ENCODE measurements around the gene SLC8A2.
"Not testable (repeated sequence)": the region's sequence is repeated elsewhere in the genome, so short reads cannot be mapped to it uniquely, and the experiment has no call there.

Gene SLC8A2

DNA sequence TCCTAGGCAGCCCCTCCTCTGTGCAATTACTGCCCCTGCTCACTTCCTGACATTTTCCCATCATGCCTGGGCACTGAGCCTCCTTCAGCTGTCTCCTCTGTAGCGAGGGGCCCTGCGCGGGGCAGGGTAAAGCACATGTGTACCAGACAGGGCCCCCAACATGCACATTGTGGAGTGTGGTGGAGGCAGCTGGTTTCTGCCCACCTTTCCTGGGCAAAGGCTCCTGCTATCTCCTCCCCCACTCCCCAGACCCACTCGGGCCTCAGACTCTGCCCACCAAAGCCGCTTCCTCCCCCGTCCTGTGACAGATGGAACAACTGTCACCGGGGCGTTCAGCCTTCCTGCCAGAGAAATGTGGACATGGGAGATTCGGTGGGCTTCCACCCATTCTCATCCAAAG is 15.2 kb upstream of the SLC8A2 start:
- no peak for DNase-seq

DNA sequence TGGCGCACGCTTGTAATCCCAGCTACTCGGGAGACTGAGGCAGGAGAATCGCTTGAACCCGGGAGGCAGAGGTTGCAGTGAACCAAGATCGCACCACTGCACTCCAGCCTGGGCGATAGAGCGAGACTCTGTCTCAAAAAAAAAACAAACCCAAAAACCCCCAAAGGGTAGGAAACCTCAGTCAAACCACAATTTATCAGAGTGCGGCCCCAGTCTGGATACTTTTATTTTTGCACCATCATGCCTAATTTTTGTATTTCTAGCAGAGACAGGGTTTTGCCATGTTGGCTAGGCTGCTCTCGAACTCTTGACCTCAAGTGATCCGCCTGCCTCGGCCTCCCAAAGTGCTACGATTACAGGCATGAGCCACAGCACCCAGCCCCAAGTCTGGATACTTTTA is 14.5 kb upstream of the SLC8A2 start:
- not testable (repeated sequence) for DNase-seq

DNA sequence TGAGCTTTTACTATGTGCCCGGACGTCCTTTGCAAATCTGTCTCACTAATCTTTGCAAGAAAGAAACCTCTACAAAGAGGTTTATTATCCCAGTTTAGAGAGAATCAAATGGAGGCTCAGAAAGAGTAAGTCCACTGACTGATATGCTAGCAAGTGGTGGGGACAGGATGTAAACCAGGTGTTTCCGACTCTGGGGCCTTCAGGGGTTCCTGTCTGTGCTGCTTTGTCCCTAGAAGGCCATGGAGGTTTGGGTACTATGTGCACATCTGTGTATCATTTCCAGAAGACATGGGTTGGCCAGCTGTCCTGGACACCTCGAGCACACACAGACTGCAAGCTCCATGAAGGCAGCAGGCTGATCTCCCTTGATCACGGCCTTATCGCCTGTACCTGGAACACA is 13.5 kb upstream of the SLC8A2 start:
- DNase-seq = no peak

DNA sequence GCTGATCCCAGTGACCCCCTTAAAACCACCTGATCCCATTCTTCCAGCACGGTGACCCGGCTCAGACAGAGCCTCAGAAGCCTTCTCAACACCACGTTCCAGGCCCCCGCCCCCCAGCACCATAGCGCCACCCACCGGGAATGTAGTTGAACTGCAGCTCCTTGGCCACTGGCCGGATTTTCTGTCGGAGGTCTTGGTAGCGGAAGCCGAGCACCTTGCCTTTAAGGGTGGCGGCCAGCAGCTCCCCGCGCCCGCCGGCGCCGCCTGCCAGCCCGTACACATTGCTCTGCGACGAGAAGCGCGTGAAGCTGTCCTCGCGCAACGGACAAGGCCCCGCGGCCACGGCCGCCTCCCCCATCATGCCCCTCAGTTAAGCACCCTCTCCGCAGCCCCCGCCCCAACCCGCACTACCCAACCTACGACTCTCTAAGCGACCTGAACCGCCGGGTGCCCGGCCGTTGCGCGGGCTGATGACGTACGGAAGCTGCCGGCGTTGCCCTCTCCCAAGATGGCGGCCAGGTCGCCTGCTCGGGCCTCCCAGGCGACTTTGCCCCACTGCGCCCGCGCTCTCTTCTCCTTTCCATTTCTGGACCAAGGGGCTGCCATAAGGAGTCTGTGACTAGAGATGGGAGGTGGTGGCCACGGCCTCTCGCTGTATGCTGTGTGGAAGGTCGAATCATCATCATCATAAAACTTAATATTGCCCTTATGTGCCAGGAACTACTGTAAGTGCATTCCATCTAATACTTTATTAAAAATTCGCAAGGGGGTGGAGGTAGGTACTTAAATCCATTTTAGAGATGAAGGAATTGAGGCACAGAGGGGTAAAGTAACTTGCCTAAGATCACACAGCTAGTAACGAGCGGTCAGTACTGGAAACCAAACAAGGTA is 12.4 kb upstream of the SLC8A2 start, which contains the start of gene KPTN:
Gene KPTN (minus strand): TSS at position 420 of the 891 bp plus-strand sequence. CDS start 59 bp downstream, at position 361.
- peak; percentile 97 for DNase-seq

DNA sequence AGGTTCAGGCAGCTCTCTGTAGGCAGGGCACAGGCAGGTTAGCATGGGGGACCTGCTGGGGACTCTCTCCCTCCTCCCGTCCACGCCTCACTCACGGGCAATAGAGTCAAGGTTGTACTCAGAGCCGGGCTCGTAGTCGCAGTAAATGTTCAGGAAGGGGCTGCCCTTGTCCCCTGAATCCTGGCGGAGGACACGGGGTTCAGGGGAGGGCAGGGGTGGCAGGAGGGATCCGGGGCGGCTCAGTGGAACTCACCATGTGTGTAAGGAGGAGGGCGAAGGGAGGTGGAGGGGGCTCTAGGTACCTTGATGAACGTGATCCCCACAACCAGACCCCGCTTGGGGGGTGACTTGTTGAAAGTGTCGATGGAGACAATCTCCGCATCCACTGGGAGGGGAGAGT is 11.5 kb upstream of the SLC8A2 start:
- no peak for DNase-seq

DNA sequence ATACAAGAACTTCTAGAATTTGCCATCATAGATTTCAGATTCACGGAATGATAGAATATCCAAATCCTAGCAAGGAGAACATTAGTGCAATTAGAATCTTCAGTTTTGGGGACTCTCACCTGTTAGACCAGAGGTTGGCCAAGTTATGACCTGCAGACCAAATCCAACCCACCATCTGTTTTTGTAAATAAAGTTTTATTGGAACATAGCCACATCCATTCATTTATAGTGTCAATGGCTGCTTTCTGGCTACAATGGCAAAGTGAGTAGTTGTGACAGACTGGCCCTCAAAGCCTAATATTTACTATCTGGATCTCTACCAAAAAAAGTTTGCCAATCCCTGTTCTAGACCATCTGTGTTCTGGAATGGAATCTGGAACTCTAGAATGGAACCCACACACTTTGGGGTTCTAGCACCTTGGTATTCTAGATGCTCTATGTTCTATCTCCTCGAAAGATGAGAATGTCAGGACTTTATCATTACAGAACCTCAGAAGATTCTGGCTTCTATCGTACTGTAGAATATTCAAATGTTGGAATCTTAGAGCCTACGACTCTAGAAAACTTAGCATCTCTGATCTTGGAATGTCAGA is 9.9 kb upstream of the SLC8A2 start:
- no peak for DNase-seq

DNA sequence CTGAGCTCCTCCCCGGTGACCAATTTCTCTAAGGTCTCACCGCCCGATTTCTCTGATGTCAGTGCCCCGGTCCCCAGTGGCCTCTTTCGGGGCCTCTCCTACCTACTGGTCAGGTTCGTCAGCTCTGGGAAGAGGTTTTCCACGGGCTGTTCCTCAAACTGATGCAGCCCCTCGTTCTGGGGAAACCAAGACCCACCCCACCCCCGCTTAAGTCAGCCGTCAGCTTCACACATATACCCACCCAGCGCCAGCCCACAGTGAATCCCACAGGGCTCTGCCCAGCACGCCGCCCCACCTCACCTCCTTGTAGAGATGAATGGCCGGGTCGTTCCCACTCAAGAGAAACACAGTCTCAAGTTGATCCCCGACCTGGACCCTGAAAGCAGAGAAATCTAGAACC is 9.0 kb upstream of the SLC8A2 start:
- no peak for DNase-seq

DNA sequence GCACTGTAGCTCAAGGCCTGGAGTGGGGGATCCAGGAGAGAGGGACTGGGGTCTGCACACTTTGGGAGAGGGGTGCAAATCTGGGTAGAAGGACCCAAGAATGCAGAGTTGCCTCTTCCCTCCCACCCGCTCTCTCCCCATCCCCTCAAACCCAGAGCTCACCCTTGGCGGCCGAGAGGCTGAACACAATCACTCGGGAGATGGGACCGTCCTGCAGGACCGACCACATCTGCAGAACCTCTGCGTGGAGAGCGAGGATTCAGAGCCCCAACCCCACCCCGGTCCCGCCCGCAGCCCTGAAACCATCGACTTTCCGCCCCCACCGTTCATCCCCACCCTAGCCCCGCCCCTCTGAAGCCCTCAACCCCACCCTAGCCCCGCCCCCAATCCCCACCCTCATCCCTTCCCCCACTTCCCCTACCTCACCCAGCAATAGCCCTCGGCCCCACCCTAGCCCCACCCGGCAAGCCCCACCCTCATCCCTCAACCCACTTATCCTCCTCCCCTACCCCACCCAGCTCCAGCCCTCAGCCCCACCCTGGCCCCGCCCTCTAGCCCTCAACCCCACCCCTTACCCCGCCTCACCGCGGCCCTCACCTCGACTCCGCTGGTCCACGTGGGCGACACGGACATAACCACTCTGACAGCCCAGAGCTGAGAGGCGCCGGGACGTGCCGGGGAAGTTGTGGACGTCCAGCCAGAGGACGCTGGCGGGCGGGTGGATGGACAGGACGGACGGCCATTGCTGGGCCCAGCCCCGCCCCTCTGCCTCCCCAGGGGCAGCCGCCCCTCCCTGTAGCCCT is 8.2 kb upstream of the SLC8A2 start:
- DNase-seq = no peak

DNA sequence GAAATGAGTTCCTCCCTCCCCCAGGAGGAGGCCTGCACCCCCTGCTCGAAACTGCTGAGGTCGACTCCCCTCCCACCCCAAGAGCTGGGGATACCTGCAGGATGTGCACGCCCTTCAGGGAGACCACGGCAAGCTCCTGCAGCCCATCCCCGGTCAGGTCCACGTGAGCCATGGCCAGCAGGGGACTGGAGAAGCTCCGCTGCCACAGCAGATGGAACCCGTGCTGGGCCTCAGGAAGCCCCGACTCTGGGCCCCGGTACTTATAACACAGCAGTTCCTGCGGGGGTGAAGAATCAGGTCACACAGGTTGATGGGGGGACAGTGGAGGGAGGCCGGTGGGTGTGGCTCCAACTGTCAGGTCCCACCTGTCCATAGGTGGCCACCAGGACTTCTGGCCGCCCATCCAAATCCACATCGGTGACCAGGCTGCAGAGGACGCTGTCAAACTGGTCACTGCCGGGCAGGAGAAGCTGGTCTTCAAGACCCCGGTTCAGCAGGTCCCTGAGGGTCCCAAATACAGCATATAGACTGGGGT is 4.8 kb upstream of the SLC8A2 start:
- DNase-seq = no peak

DNA sequence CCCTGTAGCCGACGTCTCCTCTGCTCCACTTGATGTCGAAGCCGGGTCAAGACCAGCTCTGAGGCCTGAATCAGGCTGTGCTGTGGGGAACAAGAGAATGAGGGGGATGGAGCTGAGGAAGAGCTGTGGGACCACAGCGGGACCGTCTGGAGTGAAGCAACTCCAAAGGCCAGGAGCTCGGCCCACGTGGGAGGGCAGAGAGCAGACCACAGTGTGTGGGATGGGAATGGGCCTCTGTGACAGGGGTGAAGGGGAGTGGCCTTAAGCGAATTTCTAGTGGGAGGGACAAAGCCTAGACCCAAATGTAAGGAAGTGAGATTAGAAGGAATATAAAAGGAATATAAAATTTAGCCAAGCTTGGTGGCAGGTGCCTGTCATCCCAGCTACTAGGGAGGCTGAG is 3.8 kb upstream of the SLC8A2 start:
- DNase-seq = no peak

DNA sequence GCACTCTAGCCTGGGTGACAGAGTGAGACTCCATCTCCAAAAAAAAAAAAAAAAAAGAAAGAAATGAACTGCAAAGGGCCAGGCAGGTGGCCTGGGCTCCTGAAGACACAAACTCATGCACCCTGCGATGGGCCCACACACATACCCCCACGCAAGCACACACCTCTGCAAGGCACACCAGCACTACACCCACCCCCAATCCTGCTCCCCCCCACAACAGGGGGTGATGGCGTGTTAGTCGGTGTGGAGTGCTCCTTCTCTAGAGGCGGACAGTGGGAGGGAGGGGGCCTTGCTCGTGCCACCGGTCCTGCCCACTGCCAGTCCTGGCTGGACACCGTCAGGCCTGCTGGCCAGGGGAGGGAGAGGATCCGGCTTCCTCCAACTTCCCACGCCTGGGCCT is 1.6 kb upstream of the SLC8A2 start:
- no peak for DNase-seq

DNA sequence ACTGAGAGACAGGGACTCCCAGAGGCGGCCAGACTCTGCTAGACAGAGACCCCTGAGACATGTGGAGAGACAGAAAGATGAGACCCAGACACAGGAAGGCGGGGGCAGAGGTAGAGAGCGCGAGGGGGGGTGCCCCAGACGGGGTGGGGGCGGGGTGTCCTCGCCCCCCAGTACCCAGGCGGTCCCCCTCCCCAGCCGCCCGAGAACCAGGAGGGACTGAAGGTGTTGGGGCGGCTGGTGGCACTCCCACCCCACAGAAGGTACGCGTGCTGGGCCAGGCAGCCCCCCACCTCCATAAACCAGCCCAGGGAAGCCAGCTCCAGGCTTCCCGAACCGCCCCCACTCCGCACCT is 336 bp downstream of the SLC8A2 start:
- no peak for DNase-seq

DNA sequence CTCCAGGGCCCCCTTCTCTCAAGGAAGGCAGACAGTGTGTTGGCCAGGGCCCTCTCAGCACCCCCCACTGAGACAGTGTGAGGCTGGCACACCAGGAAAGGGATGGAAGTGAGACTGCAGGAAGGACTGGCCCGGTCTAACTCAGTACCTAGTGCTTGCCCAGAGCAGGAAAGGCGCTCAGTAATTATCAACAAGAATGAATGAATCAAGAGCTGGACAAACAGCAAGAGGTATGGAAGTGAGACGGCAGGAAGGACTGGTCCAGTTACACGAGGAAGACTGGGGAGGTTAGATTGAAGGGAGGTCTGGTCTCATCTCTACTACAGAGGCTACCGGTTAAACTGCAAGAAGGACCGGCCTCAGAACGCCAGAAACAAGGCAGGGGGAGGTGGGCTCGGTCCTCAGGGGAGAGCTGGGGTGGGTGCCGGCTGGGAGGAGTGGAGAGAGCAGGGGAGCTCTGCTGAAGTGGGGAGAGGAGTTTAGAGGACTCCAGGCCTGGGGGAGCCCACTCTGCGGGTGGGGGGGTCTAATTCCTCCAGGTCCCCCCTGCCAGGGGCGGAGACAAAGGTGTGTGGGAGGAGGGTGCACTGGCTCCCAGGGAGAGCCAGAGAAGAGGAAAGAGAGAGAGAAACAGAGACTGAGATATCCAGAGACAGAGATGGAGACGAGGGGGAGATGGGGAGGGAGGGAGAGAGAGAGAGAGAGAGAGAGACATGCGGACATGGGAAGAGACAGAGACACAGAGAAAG is 1.1 kb downstream of the SLC8A2 start:
- no peak for DNase-seq

DNA sequence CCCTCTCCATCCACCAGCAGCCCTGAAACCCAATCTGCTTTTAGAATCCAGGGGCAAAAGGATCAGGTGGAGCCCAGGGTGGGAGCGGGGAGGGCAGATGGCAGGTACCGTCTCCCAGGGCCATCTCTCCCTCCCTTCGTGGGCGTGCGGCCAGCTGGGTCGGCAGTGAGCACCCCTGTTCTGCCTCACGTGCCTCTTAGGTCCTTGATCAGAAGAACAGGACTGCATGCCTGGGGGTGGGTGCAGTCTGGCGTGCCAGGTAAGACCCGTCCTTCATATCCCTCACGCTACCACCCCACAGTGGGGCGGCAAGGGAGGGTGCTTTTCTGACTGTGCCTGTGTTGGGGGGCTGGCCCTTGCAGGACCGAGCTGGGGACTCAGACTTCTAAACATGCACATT is 2.0 kb downstream of the SLC8A2 start:
- DNase-seq = no peak

DNA sequence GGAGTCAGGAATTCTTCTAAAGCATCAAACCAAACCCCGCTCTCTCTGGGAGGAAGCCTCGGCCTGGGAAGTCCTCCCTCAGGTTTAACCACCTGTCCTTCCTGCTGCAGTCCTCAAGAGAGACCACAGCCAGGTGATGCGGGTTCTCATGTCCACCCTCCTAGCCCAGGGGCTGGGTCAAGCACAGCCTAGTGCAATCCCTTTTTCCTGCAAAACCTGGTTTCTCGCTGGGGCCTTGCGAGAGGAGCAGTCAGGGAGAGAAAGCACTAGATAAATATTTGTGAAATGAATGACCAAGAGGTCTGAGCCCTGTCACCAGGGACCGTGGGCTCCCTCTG is 2.4 kb downstream of the SLC8A2 start:
- no peak for DNase-seq

DNA sequence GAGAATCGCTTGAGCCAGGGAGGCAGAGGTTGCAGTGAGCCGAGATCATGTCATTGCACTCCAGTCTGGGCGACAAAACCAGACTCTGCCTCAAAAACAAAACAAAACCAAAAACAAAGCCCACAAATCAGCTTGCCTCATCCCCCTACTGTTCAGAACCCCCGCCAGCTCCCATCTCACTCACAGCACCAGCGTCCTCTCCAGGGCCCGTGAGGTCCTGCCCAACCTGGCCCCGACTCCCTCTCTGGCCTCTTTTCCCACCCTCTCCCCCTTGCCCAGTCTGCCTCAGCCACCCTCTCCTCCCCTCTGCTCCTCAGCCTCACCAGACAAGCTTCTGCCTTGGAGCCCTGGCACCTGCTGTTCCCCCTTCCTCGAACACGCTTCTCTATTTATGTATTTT is 3.8 kb downstream of the SLC8A2 start:
- no peak for DNase-seq

DNA sequence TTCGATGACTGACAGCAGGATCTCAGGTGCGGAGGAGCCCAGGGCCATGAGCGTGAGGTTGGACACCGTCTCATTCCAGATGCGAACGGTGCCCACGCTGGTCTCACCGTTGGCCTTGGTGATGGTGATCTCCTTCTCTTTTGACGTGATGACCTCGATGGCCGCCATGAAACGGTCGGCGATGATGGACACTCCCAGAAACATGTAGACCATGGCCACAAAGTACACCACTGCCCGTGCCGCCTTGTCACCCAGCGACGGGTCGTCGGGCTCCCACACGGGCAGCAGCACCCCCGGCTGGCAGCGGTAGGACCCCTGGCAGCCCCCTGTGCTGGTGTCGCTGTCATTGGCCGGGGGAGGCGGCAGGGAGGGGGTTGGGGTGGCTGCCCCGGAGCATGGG is 5.7 kb downstream of the SLC8A2 start:
- DNase-seq = no peak

DNA sequence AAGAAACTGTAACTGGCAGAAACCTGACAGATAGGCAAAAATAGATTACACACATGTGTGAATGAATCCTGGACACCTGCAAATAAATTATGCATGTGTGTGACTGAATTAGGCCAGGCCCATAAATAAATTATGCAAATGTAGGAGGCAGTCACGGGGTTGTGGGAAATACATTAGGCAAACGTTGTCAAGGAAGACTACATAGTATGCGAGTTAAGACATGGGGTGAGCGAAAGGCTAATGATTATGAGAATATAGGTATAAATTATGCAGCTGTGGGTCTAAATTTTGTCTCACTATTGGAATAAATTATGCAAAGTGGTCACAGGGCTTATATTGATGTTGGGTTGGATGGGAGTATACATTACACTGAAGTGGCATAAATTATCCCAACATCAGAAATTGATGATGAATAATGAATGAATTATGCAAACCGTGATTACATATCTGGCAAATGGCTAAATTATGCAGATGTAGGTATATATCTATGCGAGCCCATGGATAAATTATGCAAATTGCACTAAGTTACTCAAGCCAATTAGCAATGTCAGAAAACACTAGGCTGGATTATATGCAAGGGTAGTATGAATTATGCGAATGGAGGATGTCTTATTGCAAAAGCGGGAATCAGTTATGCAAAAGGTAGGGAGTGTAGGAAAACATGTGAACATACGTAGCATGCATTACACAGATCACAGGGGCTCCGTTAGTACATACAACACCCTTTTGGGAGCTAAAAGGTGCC is 6.8 kb downstream of the SLC8A2 start:
- DNase-seq = no peak

DNA sequence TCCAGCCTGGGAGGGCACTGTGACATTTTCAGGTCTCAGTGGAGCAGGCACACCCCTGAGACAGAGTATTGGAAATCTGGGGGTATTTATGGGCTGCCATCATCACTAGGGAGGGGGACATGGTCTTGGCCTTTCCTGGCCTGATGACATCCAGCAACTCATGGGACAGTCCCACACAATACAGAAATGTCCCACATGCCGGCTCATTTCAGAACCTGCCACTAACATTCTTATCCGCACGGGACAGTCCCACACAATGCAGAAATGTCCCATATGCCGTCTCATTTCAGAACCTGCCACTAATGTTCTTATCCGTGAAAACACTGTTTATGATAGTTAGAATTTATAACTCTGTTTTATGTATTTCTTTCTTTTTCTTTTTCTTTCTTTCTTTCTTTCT is 9.8 kb downstream of the SLC8A2 start:
- no peak for DNase-seq

DNA sequence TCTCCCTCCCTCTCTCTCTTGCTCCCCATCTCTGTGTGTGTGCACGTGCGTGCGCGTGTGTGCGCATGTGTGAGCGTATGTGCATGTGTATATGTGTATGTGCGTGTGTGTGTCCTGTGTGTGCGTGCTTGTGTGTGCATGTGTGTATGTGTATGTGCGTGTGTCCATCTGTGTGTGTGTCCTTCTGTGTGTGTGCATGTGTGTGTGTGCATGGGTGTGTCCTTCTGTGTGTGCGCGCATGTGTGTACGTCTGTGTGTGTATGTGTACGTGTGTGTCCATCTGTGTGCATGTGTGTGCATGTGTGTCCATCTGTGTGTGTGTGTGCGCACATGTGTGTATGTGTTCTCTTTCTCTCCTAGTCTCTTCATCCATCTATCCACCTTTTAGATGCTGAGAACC is 12.2 kb downstream of the SLC8A2 start:
- DNase-seq = no peak

DNA sequence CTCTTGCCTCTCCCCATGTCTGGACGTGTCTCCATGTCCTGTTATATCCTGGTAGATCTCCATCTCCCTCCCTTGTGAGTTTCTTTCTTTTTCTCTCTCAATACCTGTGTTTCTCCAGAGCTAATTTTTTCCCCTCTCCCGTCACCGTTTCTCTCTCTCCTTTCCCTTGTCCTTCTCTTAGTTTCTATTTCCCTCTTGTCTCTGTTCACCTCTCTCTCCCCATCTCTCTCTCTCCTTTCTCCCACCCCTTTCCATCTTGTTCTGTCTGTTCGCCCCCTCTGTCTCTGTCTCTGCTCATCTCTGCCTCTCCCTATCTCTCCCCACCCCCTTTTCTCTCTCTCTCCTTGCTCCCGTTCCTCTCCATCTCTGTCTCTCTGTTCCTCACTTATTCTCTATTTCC is 13.0 kb downstream of the SLC8A2 start:
- no peak for DNase-seq

Measured in activated CD8-positive, alpha-beta memory T cell treated with anti-CD3 and anti-CD28 coated beads, Interleukin-2, amount 50 U/mL, for 48 hours (primary cell).